Measurements from ENCODE around the gene DCP2. TPM values are rescaled to one million over a fixed set of nuclear protein-coding genes. Genes with fewer than 3 reads are reported as not detected.

DCP2 gene
- total RNA-seq, 5 donors from 2014 or later (not counting 1 experiment from before 2014, with no cell fraction given), result 68.6 to 88.5 (median 71.9) TPM

DNA sequence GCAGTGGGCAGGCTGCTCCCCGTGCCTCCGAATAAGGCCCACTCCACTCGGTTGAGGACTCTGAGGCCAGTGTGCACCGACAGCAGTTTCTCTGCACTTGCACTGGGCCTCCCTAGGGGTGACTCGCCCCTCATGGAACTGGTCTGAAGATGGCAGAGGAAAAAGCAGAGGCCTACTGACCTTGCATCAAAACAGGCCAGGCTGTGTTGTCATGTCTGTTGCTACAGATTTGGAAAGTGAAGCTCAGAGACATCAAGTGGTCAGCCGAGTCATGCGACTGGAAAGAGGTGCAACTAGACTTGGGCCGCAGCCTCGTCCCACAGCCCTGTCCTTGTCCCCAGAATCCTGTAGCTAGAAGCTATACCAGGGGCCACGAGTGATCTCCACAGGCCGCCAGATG is 78.3 kb downstream of the DCP2 start:
- no peak for DNase-seq
- Histone ChIP-seq H3K4me1 (ENCODE audit: control insufficient read depth in 1 of 2, extremely low read depth in 1 of 2, insufficient read depth in 2 of 2, low read length in 2 of 2) (peaks cover 15 to 22% of the 10 kb centered on the region in 2 experiments), H3K9me3 (no peaks in the 10 kb centered on the region), H3K36me3 (ENCODE audit: control insufficient read depth in 2 of 2, extremely low read depth in 1 of 2, insufficient read depth in 1 of 2, low read length in 1 of 2) (no peaks in the 10 kb centered on the region), H3K27me3 (replicated peaks in 1 of 2; ENCODE audit: control insufficient read depth in 2 of 2, extremely low read depth in 1 of 2, insufficient read depth in 2 of 2, low read length in 1 of 2) (no peaks in the 10 kb centered on the region), H3K27ac (ENCODE audit: low read length) (no peak overlapping the region), H3K4me3 (ENCODE audit: control insufficient read depth in 1 of 2, extremely low read depth in 1 of 2, low read length in 1 of 2) (no peak overlapping the region)
- Mint-ChIP-seq H3K27ac (no peak overlapping the region), H3K9me3 (no peaks in the 10 kb centered on the region), H3K4me3 (no peak overlapping the region), H3K36me3 (peaks cover 5% of the 10 kb centered on the region), H3K4me1 (peaks cover 21 to 33% (median 22%) of the 10 kb centered on the region in 3 donors), H3K27me3 (no peaks in the 10 kb centered on the region)
- WGBS (ENCODE audit: insufficient coverage), result 96% methylated on average over 11 of the region's 11 CpGs
- POLR2A ChIA-PET, result interaction anchor here in 1 of 2 donors (0.7 kb wide), 1 partner anchor 8 kb away, joined by 3 read pairs; no protein-coding TSS in a partner anchor
- CTCF ChIA-PET, result no interaction called here
- ATAC-seq (replicated peaks in 1 of 4), result no peak

DNA sequence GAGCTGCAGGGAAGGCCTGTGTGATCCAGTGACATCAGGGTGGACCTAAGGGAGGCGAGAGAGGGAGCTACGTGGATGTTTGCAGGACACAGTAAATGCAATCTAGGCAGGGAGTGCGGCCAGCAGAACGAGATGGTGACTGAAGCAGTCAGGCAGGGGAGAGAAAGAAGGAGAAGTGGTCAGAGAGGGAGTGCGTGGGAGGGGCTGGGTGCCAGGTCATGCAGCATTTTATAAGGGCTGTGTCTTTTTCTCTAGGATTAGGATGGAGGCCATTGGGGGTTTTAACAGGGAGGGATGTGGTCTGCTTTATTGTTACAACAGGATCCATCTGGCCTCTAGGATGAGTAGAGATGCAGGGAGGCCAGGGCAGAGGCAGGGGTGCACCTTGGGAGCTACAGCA is 80.4 kb downstream of the DCP2 start:
- peaks cover 26 to 31% of the 10 kb centered on the region in 2 experiments for H3K4me1 ChIP-seq (ENCODE audit: control insufficient read depth in 1 of 2, extremely low read depth in 1 of 2, insufficient read depth in 2 of 2, low read length in 2 of 2)
- no peak overlapping the region for H3K4me3 ChIP-seq (ENCODE audit: control insufficient read depth in 1 of 2, extremely low read depth in 1 of 2, low read length in 1 of 2)
- CTCF ChIA-PET, result no interaction called here
- Mint-ChIP-seq H3K27me3 (no peaks in the 10 kb centered on the region), H3K4me3 (no peak overlapping the region), H3K9me3 (no peaks in the 10 kb centered on the region), H3K36me3 (peaks cover 5% of the 10 kb centered on the region), H3K4me1 (peaks cover 21 to 40% (median 24%) of the 10 kb centered on the region in 3 donors), H3K27ac (no peak overlapping the region)
- no peaks in the 10 kb centered on the region for H3K27me3 ChIP-seq (replicated peaks in 1 of 2; ENCODE audit: control insufficient read depth in 2 of 2, extremely low read depth in 1 of 2, insufficient read depth in 2 of 2, low read length in 1 of 2)
- WGBS (ENCODE audit: insufficient coverage), result 85% methylated on average over 5 of the region's 5 CpGs
- ATAC-seq (replicated peaks in 1 of 4), result no peak
- H3K36me3 ChIP-seq (ENCODE audit: control insufficient read depth in 2 of 2, extremely low read depth in 1 of 2, insufficient read depth in 1 of 2, low read length in 1 of 2), result no peaks in the 10 kb centered on the region
- POLR2A ChIA-PET, result no interaction called here
- no peak for DNase-seq
- no peak overlapping the region for H3K27ac ChIP-seq (ENCODE audit: low read length)
- H3K9me3 ChIP-seq, result no peaks in the 10 kb centered on the region

DNA sequence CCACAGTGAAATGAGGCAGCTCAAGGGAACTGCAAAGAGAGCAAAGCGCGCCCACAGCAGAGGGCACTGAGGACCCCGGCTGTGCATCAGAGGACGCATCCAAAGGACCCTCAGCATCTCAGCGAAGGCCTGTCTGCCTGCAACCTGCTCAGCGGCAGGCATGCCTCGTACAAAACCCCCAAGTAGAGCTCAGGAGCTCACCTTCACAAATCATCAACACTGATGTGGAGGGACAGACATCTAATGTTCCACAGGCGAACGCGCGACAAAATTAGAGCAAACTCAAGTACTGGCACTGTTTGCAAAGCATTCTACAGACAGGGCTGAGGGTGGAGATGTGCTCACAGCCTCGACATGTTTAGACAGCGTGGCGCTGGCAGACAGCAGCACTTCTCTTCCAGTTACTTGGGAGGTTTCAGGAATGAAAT is 81.0 kb downstream of the DCP2 start:
- Mint-ChIP-seq H3K9me3 (no peaks in the 10 kb centered on the region), H3K27ac (no peak overlapping the region)
- no peak for DNase-seq

DNA sequence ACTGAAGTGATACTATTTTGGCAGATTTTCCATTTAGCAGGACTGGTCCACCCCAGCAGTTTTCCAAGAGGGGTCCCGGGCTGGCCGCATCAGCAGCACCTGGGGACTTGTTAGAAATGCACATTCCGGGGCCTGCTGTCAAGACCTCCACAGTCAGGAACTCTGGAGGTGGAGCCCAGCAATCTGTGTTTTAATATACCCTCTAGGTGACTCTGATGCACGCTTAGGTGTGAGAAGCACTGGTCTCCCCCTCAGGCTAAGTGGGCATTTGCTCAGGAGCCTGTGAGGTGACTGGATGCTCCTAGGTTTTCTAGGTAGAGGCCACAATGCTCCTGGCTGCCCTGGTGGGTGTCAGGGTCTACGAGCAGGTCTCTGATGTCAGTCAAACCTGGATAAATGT is 81.7 kb downstream of the DCP2 start:
- H3K36me3 ChIP-seq (ENCODE audit: control insufficient read depth in 2 of 2, extremely low read depth in 1 of 2, insufficient read depth in 1 of 2, low read length in 1 of 2), result no peaks in the 10 kb centered on the region
- POLR2A ChIA-PET, result no interaction called here
- H3K4me1 ChIP-seq (ENCODE audit: control insufficient read depth in 1 of 2, extremely low read depth in 1 of 2, insufficient read depth in 2 of 2, low read length in 2 of 2), result peaks cover 34 to 44% of the 10 kb centered on the region in 2 experiments
- Mint-ChIP-seq H3K36me3 (peaks cover 9% of the 10 kb centered on the region), H3K4me1 (peaks cover 34 to 53% (median 34%) of the 10 kb centered on the region in 3 donors), H3K27me3 (no peaks in the 10 kb centered on the region), H3K4me3 (no peak overlapping the region), H3K27ac (no peak overlapping the region), H3K9me3 (no peaks in the 10 kb centered on the region)
- no peaks in the 10 kb centered on the region for H3K27me3 ChIP-seq (replicated peaks in 1 of 2; ENCODE audit: control insufficient read depth in 2 of 2, extremely low read depth in 1 of 2, insufficient read depth in 2 of 2, low read length in 1 of 2)
- no peak for ATAC-seq (replicated peaks in 1 of 4)
- CTCF ChIA-PET, result no interaction called here
- DNase-seq, result no peak
- no peak overlapping the region for H3K27ac ChIP-seq (ENCODE audit: low read length)
- WGBS (ENCODE audit: insufficient coverage), result 89% methylated on average over 4 of the region's 5 CpGs
- no peaks in the 10 kb centered on the region for H3K9me3 ChIP-seq
- no peak overlapping the region for H3K4me3 ChIP-seq (ENCODE audit: control insufficient read depth in 1 of 2, extremely low read depth in 1 of 2, low read length in 1 of 2)

More for the DNA sequence above, 81.0 kb downstream of the DCP2 start:
- ChIA-PET POLR2A (no interaction called here), CTCF (no interaction called here)
- WGBS (ENCODE audit: insufficient coverage), result 75% methylated on average over 10 of the region's 14 CpGs
- Histone ChIP-seq H3K36me3 (ENCODE audit: control insufficient read depth in 2 of 2, extremely low read depth in 1 of 2, insufficient read depth in 1 of 2, low read length in 1 of 2) (no peaks in the 10 kb centered on the region), H3K4me1 (ENCODE audit: control insufficient read depth in 1 of 2, extremely low read depth in 1 of 2, insufficient read depth in 2 of 2, low read length in 2 of 2) (peaks cover 27 to 37% of the 10 kb centered on the region in 2 experiments), H3K4me3 (ENCODE audit: control insufficient read depth in 1 of 2, extremely low read depth in 1 of 2, low read length in 1 of 2) (no peak overlapping the region), H3K9me3 (no peaks in the 10 kb centered on the region), H3K27me3 (replicated peaks in 1 of 2; ENCODE audit: control insufficient read depth in 2 of 2, extremely low read depth in 1 of 2, insufficient read depth in 2 of 2, low read length in 1 of 2) (no peaks in the 10 kb centered on the region), H3K27ac (ENCODE audit: low read length) (no peak overlapping the region)
- Mint-ChIP-seq H3K27me3 (no peaks in the 10 kb centered on the region), H3K4me3 (no peak overlapping the region), H3K4me1 (peaks cover 27 to 46% (median 29%) of the 10 kb centered on the region in 3 donors), H3K36me3 (peaks cover 5% of the 10 kb centered on the region)
- ATAC-seq (replicated peaks in 1 of 4), result no peak

DNA sequence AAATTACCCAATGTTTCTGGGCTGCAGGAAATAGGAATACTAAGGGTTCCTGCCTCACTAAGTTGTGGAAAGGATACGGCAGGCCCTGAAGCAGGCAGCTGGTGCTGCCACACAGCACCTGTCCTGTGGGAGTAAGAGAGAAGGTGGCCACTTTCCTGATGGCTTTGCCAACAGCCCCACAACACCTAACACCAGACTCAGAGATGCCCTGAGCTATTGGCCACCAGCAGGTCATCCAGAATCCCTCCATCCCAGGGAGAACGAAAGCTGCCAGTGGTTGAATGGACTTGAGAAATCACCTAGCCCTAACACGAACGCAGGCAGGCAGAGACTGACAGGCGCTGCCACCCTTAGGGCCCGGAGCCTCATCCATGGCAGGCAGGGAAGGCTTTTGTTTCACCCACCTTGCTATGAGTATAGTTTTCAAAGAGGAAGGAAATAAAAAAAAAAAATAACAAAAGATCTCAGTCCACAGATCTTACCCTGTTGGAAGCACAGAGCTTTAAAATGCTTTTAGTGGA is 82.2 kb downstream of the DCP2 start:
- peaks cover 10% of the 10 kb centered on the region for H3K36me3 Mint-ChIP-seq
- Histone ChIP-seq H3K9me3 (no peaks in the 10 kb centered on the region), H3K27ac (ENCODE audit: low read length) (no peak overlapping the region), H3K4me1 (ENCODE audit: control insufficient read depth in 1 of 2, extremely low read depth in 1 of 2, insufficient read depth in 2 of 2, low read length in 2 of 2) (peaks cover 36 to 46% of the 10 kb centered on the region in 2 experiments), H3K36me3 (ENCODE audit: control insufficient read depth in 2 of 2, extremely low read depth in 1 of 2, insufficient read depth in 1 of 2, low read length in 1 of 2) (no peaks in the 10 kb centered on the region), H3K4me3 (ENCODE audit: control insufficient read depth in 1 of 2, extremely low read depth in 1 of 2, low read length in 1 of 2) (peak overlapping the region in 1 of 2 donors; percentile 36), H3K27me3 (replicated peaks in 1 of 2; ENCODE audit: control insufficient read depth in 2 of 2, extremely low read depth in 1 of 2, insufficient read depth in 2 of 2, low read length in 1 of 2) (no peaks in the 10 kb centered on the region)
- ATAC-seq (replicated peaks in 1 of 4) (no peak), DNase-seq (no peak)
- H3K27me3 Mint-ChIP-seq, result no peaks in the 10 kb centered on the region
- 40% methylated on average over 1 of the region's 6 CpGs for WGBS (ENCODE audit: insufficient coverage)
- ChIA-PET CTCF (no interaction called here), POLR2A (no interaction called here)
- no peaks in the 10 kb centered on the region for H3K9me3 Mint-ChIP-seq
- H3K27ac Mint-ChIP-seq, result peak overlapping the region in 1 of 2 donors; percentile 17
- H3K4me1 Mint-ChIP-seq, result peaks cover 39 to 58% (median 39%) of the 10 kb centered on the region in 3 donors
- peak overlapping the region in 1 of 3 donors; percentile 5 for H3K4me3 Mint-ChIP-seq

DNA sequence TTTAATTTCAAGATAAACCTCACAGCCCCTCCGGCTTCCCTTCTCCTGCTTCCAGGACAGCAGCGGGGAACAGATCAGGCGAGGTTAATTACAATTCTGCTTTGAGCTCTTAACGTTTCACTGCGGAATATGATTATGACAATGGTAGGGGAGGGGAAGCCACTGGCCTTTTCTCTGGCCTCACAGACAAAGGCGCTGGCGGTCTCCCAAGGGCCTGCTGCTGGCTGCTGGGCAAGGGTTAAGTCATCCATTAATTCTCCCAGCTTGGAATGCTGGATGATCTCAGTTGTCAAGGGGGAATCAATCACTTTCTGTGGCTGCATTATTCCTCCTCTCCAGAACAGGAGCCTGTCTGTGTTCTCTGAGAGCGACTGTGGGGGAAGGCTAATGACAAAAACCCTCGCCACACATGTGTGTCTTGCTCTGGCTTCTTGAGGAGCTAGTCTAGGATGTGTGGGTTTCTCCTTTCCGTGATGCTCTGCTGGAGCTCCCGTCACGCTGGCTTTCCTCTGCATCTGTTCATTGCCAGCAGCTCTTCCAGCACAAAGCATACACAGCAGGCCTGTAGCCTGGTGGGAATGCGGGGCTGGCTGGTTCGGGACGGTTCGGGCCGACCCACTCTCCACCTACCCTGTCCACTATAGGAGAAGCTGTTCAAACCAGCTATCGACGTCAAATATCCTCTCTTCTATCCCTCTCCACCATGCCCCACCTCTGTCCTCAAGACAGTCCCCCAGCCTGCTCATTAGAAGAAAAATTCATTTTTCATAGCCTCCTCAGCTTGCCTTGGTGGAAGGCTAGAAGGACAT is 82.8 kb downstream of the DCP2 start:
- DNase-seq, result no peak
- Mint-ChIP-seq H3K4me3 (peak overlapping the region in 1 of 3 donors; percentile 5), H3K27me3 (no peaks in the 10 kb centered on the region), H3K4me1 (peaks cover 41 to 63% (median 42%) of the 10 kb centered on the region in 3 donors), H3K36me3 (peaks cover 7% of the 10 kb centered on the region), H3K27ac (peak overlapping the region; percentile 17 to 60), H3K9me3 (no peaks in the 10 kb centered on the region)
- Histone ChIP-seq H3K4me3 (ENCODE audit: control insufficient read depth in 1 of 2, extremely low read depth in 1 of 2, low read length in 1 of 2) (no peak overlapping the region), H3K36me3 (ENCODE audit: control insufficient read depth in 2 of 2, extremely low read depth in 1 of 2, insufficient read depth in 1 of 2, low read length in 1 of 2) (no peaks in the 10 kb centered on the region), H3K4me1 (ENCODE audit: control insufficient read depth in 1 of 2, extremely low read depth in 1 of 2, insufficient read depth in 2 of 2, low read length in 2 of 2) (peaks cover 36 to 46% of the 10 kb centered on the region in 2 experiments), H3K9me3 (no peaks in the 10 kb centered on the region), H3K27ac (ENCODE audit: low read length) (no peak overlapping the region), H3K27me3 (replicated peaks in 1 of 2; ENCODE audit: control insufficient read depth in 2 of 2, extremely low read depth in 1 of 2, insufficient read depth in 2 of 2, low read length in 1 of 2) (no peaks in the 10 kb centered on the region)
- ATAC-seq (replicated peaks in 1 of 4), result no peak
- 96% methylated on average over 10 of the region's 19 CpGs for WGBS (ENCODE audit: insufficient coverage)
- ChIA-PET POLR2A (interaction anchor here in 1 of 2 donors (0.5 kb wide), 1 partner anchor 1554 kb away, joined by 3 read pairs; no protein-coding TSS in a partner anchor), CTCF (no interaction called here)
